Left renal pelvis (tissue), 4 donors: ENCODE data around the gene FHDC1. TPM values are rescaled to one million over a fixed set of nuclear protein-coding genes. Genes with fewer than 3 reads are reported as not detected.

Experiments used
- DNase-seq, 4 donors: peaks; one replicate each; pipeline ENCODE4 v3.0.0-alpha.2; 2013; ENCODE audit warnings: low read depth in 4 of 4, low spot score in 3 of 4
- polyA plus RNA-seq, 4 donors: library from polyadenylated mRNA; unstranded; fragments of 120-200 nt; gene quantifications; one replicate each; pipeline ENCODE4 v1.2.1, GENCODE V29; 2013; ENCODE audit not compliant: insufficient read length in 4 of 4

Gene FHDC1
- polyA plus RNA-seq, 4 donors, result 4.2 to 8.1 (median 4.9) TPM

DNA sequence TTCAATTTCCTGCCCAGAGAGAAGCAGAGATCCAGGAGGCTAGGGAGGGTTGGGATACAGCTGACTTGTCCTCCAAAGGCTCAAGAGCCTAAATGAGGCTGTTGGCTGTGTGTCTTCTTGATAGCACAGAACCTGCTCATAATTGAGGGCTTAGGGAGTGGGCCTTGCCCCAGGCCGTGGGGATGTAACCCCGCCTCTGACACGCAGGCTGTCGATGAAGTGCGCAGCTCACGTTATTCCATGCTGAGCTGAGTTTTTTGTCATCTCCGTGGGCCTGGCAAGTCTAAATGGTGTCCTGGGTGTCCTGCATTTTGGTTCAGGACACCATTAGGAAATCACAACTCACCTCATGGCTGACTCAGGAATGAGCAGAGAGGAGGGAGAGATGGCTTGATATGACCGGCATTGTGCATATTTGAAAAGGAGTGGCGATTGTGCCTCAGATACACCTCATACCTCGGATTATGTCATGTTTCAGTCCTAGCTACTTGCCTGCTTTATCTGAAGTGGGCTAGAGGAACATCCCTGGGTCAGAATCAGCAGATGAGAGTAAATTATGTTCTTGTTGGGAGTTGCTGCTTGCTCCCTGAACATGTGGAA lies 43.7 kb downstream of the FHDC1 start:
- DNase-seq, result no peak

DNA sequence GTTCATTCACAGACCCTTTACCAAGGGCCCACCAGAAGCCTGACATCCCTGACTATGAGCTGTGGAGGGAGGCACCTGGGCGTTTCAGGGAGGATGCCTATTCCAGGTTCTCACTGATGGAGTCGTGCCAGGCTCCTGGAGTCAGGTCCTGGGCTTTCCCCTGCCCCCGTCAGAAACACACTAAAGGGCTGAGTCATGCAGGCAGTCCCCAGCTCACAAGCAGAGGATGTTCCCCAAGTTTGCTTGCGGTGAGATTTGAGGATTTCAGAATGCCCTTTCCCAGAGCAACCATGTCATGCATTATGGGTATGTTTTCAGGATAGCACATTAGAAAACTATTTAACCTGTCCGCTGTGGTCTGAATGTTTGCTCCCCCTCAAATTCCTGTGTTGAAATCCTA lies 45.2 kb downstream of the FHDC1 start:
- no peak for DNase-seq

DNA sequence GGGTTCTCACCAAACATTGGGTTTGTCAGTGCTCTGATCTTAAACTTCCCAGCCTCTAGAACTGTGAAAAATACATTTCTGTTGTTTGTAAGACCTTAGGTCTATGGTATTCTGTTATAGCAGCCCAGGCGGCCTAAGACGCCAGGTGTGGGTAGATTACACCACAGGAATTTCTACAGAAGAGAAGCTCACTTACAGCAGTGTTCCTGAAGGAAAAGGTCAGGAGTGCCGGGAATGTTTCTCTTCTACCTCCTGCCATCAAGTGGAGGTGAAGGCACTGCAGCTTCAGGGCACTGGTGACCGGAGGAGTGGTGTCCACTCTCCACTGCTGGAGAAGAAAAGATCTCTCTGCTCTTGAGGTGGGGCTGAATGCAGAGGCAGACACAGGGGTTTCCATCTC lies 45.7 kb downstream of the FHDC1 start:
- no peak for DNase-seq

DNA sequence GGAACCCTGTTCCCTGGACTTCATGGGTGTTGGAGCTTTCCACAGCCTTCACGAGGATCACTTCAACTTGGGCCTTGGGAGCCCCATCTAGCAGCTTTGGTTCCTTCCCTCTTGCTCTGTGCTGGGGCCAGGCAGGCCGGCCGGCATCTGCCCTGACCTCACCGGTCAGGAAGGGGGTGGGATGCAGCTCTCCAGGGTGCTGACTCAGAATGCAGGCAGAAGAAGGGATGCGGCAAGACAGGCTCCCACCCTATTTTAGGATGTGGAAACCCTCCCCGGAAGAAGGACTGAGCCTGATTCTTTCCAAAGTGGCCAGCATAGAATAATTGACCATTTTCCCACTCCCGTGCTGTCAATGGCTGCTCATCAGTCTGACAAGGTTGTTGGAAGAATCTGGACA lies 47.1 kb downstream of the FHDC1 start:
- no peak for DNase-seq

DNA sequence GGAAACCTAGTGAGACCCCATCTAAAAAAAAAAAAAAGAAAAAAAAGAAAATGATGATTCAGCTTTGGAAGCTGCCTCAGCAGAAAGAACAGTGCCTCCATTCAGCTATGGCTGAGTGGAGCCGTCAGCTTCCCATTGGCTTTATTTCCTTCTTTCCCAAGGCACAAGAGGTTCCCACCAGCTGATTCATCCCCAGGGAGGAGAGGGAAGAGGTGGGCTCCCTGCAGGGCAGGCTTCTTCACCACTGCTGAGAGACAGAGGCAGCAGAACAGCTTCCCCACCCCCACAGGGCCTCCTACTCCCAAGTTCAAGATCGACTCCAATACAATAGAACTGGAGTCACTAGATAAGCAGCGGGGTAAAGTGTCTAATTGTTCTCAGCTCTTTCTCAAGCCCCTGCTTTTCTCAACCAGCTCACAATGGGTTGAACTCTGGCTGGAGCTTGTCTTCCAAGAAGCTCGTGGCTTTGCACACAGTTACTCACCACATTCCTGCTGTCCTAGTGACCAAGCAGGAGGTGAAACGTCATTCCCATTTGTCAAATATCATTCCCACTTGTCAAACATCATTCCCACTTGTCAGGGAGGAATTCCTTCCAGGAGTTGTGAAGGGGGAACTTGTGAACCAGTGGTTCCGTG lies 47.8 kb downstream of the FHDC1 start:
- DNase-seq, result no peak

DNA sequence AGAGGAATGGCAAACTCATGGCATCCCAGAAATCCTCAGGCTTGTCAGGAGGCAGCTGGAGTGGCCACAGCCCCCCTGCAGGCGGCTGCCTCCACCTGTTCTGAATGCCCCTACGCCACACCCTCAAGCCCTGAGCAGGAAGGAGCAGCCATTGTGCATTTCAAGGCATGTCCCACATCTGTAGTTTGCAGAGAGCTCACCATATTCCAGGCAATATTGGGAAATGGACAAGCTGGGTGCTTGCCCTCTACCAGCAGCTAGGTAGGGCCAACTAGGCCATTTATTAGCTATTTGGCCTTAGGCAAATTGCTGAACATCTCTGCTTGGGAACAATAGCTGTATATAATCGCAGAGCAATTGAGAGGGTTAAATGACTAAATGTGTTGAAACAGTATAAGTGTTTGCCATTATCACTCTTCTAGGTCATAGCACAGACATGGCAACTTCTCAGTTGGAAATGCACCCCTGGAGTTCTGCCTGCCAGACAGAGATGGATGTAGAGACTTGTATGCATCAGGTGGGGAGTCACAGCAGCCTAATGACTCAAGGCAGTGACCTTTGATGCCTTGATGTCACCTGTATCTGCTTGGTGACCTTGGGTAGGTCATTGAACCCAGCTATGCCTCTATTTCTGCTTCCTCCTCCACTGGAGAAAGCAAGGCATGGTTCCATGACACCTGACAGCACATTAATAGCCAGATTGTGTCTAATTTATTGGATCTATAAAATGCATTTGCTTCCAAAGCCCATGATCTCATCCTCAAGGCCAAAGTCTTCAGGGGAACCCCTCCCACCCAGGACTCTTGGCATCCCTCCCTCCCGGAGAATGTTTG lies 52.8 kb downstream of the FHDC1 start:
- DNase-seq, result no peak

DNA sequence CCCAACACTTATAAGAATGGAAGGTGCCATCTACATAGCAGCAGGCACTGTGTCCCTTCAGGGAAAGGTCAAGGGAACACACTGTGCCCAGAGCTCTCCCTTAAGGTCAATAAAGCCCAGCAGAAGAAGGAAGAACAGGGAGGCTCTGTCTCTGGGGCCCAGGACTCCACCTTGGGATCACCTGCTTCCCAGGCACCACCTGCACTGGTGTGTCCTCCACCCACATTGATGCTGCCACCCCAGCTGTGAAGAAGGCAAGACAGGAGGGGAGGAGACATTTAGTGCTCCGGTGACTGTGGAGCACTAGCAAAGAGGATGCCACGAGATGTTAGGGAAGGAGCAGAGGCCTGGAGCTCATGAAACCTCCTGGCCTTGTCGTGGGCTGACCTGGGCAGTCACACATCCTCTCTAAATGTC lies 53.4 kb downstream of the FHDC1 start:
- DNase-seq, result no peak

DNA sequence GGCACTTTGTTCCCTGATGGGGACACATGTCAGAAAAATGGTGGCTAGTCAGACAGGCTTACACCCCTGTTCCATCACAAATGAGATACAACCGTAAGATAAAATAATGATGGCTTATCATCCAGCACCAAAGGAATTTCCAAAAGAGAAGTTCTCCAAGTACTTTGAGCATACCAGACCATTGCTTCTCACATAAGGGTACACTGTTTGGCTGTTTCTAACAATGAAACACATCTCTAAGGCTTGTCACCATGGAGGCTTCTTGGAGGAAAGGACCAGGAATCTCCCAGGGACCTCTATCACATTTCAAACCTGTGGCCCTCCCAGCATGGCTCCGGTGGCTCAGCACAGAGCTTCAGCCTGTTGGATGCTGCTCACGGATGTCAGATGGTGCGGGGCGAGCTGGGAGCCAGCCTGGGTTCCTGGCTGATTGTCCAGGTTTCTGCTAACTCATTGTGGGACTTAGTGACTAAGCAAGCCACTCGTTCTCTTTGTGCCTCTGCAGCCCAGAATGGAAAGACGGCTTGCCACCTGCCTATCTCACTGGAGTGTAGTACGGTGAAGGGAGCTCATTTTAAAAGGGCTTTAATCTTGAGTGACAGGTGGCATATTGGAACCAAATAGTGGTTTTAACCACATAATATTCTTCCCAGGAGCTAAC lies 54.5 kb downstream of the FHDC1 start:
- no peak for DNase-seq

DNA sequence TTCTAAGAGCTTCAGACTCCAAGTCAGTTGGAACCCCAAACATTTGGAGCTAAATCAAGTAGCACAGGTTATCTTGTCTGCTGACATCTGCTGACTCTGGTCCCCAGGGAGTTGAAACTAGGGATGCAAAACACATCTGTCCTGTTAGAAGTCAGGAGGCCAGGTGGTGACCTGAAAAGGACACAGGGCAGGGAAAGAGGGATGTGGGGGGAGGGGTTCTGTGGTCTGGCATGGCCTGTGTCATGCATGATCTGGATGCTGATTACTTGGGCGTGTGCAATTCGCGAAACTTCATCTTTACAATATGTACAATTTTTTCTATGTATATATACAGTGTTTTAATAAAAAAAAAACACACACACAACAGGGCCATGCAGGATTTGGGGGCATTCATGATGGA lies 55.3 kb downstream of the FHDC1 start:
- DNase-seq, result no peak

DNA sequence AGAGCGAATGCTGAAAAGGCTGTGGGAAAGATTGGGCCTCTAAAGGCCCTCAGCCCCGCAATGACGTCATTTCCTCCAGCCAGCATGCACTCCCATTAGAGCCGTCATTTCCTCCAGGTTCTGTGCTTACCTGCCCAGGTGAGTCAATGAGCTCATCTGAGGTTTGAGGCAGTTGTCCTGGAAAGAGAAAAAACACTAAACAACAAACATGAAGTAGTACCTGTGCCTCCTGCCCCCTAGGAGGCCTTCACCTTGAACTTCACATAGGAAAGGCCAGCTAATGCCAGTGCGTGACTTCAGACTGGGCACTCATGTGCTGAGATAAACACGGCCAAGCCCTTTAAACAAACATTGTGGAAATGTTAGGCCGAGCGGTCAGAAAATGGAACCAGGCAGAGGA lies 55.9 kb downstream of the FHDC1 start:
- DNase-seq, result no peak

DNA sequence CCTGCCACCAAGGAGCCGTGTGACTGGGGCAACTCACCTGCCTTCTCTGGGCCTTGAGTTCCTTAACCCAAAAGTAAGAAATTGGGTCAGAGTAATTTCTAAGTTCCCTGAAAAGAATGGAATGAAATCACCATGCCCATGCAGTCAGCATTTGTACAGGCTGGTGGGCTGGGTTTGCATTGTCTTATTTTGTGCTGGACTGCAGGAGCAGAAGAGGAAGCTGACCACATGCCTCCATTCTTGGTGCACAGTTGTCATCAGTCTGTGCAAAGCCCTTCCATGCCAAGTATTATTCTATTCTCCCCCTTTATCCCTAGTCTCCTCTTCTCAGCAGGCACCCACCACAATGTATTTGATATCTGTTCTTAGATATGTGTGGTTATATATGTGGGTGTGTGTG lies 56.3 kb downstream of the FHDC1 start:
- DNase-seq, result no peak

DNA sequence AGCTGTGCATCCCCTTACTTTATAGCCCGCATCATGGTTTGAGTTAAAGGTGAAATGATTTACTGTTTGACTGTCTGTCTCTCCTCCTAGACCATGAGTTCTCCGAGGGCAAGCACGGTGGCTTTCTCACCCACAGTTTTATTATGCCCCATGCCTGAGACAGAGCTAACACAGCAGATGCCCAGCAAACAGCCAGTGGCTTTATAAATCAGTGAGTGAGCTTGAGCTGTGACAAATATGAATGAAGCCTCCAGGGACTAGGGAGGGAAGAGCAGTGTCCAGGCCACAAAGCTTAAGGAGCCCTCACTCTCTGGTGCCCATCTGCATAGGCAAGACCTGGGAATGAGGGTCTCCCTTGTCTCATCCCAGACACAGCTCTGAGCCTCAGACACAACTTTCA lies 57.9 kb downstream of the FHDC1 start:
- DNase-seq, result no peak

DNA sequence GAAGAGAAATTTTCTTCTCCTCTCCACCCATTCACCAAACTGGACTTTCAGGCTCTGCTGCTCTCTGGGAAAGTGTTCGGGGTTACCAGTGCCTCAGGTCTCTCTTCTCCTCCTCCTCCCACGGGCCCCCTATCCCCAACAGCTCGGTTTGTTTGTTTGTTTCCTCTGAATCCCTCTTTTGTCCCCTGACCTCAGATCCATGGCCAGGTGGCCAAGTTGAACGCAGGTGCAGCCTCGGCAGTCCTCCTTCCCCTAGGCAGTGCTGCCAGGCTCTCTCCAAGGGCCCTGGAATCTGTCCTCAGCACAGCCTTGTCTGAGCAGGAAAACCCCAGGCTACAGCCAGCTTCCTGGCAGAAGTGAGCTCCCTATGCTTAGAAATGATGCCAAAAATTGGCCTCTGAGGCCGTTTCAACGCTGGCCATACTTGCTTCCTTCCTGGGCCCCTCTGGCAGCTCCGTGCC lies 60.0 kb downstream of the FHDC1 start:
- no peak for DNase-seq

DNA sequence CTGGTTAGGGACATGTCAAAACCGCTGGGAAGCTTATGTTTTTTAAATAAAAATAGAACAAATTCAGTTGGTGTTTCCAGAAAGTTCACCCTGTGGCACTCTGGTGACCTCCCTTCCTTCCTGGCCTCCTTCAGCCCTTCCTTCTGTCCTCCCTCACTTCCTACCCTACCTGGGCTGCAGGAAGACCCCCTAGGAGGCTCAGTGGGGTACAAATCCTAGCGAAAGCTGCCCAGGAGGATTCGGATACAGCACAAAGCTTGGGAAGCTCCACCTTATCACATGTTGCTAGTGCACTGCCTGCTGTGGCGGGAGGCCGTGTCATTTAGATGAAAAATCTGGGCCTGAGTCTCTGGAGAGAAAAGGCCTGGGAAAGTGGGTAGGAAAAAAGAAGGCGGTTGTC lies 60.5 kb downstream of the FHDC1 start:
- no peak for DNase-seq

DNA sequence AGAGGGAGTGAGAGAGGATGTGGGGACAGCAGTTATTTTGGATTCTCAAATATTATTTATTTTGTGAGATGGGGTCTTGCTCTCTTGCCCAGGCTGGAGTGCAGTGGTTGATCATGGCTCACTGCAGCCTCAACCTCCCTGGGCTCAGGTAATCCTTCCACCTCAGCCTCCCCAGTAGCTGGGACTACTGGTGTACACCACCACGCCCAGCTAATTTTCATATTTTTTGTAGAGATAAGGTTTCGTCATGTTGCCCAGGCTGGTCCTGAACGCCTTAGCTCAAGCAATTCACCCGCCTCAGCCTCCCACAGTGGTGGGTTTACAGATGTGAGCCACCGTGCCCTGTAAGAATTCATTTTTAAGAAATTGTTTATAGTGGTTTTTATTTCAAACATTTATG lies 61.2 kb downstream of the FHDC1 start:
- DNase-seq, result no peak

DNA sequence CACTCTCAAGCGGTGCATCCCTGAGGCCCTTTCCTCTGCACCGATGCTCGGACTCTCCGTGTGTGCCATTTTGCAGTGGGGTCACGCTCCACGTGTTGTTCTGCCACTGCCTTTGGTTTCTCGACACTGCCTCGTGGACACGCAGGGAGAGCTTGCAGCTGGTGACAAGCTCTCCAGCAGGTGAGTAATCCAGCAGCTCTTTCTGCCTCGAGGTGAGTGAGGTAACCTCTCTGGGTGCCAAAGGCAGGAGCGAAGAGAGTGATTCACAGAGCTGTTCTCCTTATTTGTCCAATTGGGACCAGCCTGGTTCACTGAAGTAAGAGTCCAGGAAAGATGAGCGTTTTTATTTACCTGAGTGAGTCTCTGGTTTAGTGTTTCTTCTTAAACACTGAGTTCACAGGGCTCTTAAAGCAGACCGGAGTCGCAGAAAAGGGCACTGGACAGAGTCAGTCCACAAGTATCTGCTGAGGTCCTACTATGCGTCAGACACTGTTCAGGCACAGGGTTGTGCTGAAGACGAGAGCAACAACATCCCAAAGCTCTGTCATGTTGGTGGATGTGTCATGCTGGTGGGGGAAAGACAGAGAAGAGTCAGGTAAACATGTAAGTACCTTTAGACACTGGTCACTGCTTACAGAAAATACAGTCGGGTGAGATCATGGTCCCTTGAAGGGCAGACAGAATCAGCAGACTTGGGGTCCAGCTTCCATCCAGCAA lies 61.8 kb downstream of the FHDC1 start:
- no peak for DNase-seq

DNA sequence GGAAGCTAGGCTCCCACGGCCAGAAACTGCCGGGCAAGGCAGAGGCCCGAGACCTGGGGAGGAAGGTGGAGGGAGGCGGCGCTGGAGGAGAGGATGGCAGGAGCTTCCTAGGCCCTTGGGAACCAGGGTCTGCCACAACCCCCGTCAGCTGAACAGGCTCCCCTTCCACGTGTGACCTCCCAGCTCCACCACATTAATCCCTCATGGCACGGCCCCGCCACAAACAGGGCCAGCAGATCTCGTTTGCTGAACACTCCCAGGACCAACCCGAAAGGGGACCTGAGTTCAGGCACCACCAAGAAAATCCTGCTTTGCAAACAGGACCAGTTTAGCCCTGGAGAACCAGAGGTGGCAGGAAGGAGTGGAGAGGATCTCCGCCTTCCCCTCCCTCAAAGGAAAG lies 62.7 kb downstream of the FHDC1 start:
- DNase-seq, result no peak

DNA sequence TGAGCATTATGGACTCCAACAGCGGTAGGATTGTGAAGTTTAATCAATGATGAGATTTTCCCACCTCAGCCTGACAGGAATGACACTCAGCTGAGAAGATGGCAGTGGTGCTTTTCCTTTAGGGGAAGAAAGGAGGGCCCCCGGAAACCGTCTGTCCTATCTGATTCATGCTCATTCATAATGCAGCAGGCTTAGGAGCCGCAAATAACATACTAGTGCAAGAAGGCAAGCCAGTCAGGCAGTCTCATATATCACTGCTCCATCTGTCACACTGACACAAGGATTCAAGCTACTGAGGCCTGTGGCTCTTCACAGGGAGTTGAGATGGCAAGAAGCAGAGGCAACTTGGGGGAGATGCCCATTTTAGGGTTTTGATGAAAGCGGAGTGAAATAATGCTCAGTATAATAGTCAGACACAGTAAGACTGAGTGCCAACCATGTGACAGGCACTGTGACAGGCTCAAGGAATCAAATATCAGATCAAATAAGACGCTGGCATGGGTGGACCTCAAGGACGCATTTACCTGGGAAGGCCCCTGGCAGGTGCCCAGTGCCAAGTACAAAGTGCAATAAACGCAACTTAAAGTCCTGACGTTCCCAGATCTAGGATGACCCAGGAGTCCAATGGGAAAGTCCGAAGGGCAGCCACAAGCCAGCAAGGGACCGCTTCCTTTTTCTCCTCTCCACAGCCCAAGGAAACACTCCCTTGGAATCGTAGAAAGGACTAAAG lies 63.4 kb downstream of the FHDC1 start:
- no peak for DNase-seq

DNA sequence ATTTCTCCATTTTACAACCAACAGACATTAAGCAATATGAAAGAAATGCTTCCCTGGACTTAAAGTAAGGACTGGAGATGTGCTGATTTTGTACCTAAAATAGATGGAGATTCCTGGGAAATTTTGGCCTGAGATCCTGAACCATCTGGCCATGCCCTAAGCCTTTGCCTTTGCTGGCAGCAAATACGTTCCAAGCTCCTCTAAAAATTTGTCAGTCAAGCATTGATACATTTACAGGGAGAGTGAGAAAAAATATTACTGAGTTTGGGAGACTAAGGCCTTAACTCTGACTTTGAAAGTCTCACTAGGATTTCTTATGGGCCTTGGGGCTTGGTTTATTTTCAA lies 63.9 kb downstream of the FHDC1 start:
- no peak for DNase-seq

DNA sequence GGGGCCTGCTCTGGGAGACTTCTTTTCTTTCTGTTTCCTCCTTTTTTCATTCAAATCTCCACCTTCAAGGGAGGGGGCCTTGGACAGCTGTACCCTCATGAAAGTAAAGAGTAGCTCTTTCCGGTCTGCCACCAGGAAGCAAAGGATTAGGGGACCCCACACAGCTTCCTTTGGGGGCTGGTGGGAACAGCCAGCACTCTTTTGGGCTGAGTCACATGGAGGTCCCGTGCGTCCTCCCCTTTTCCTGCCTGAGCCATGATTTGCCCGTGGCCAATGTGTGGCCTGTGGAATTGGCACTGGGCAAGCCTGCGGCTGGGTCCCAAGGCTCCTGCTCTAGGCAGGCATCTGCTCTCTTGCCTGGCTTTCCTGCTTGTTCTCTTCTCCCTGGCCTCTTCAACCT lies 65.5 kb downstream of the FHDC1 start:
- DNase-seq, result no peak
